GM12878 (cell line): Measurements from ENCODE around the gene TANC1. TPM values are rescaled to one million over a fixed set of nuclear protein-coding genes. Genes with fewer than 3 reads are reported as not detected.

Experiments
- ATAC-seq: fragments of 200-7000 bp; cut with Tn5 transposase; 3 replicates; pipeline ENCODE4 v1.9.1; 2020; ENCODE audit warnings: mild to moderate bottlenecking, moderate library complexity
- BruUV-seq: library from RNA; stranded (reverse); fragments of 400-500 nt; replicated peaks from 2 replicates; lab custom pipeline; 2021; lab: Mats Ljungman, UMichigan
- CTCF ChIA-PET: fragments of 300-600 bp; sonication (Branson Sonifier 250); formaldehyde crosslinking; extraction: SDS; loops from one replicate; lab custom pipeline; 2021; ENCODE audit warnings: inconsistent platforms; lab: Yijun Ruan, JAX
- POLR2A ChIA-PET: fragments of 350-600 bp; formaldehyde crosslinking; extraction: SDS; loops from one replicate; lab custom pipeline; 2021; ENCODE audit warnings: inconsistent platforms; lab: Charles Lee
- RAD21 ChIA-PET: fragments of 300-600 bp; sonication (Branson Sonifier 250); formaldehyde crosslinking; loops from one replicate; lab custom pipeline; 2023; ENCODE audit warnings: antibody characterized with exemption; ENCODE audit not compliant: unreplicated experiment; lab: Charles Lee
- SMC1A ChIA-PET: fragments of 300-600 bp; sonication (Branson Sonifier 250); formaldehyde crosslinking; loops from one replicate; lab custom pipeline; 2023; ENCODE audit not compliant: unreplicated experiment, uncharacterized antibody; lab: Charles Lee
- DNase-seq: peaks from one replicate; pipeline ENCODE4 v3.0.0-alpha.2; 2011; ENCODE audit warnings: low read depth, low spot score
- FAIRE-seq: peaks from 3 replicates; lab custom pipeline; 2011; peaks lifted over from hg19 to GRCh38; lab: Jason Lieb, UNC
- H2AFZ ChIP-seq: 2 replicates; pipeline ENCODE4 v1.6.0; 2011; ENCODE audit warnings: low read depth, low read length, control low read depth; ENCODE audit not compliant: control insufficient read depth
- H3K27ac ChIP-seq: 2 replicates; pipeline ENCODE4 v1.5.1; 2011; ENCODE audit warnings: control low read depth; ENCODE audit not compliant: control insufficient read depth, insufficient read depth
- H3K27me3 ChIP-seq, 2 experiments: replicated peaks in 1 of 2; 2 replicates each; pipeline versions ENCODE4 v1.6.0 to v1.6.1; 2011; ENCODE audit warnings: low read length in 1 of 2; ENCODE audit not compliant: control insufficient read depth in 2 of 2, insufficient read depth in 2 of 2
- H3K36me3 ChIP-seq, 2 experiments: 2 replicates each; pipeline ENCODE4 v1.5.1; 2011; ENCODE audit warnings: low read length in 1 of 2; ENCODE audit not compliant: control insufficient read depth in 2 of 2, insufficient read depth in 2 of 2
- H3K4me1 ChIP-seq: 2 replicates; pipeline ENCODE4 v1.6.1; 2011; ENCODE audit warnings: mild to moderate bottlenecking, low read length, moderate library complexity, mixed read lengths; ENCODE audit not compliant: control insufficient read depth, insufficient read depth
- H3K4me2 ChIP-seq: 2 replicates; pipeline ENCODE4 v1.6.0; 2011; ENCODE audit warnings: control low read depth; ENCODE audit not compliant: control insufficient read depth, insufficient read depth
- H3K4me3 ChIP-seq: fragments of 200-600 bp; sonication (generic); 2 replicates; pipeline ENCODE4 v1.5.1; 2016
- H3K79me2 ChIP-seq: 2 replicates; pipeline ENCODE4 v1.6.0; 2011; ENCODE audit warnings: low read length; ENCODE audit not compliant: control insufficient read depth, insufficient read depth
- H3K9ac ChIP-seq: 2 replicates; pipeline ENCODE4 v1.8.0; 2011; ENCODE audit warnings: low read length, control low read depth, mixed read lengths; ENCODE audit not compliant: control insufficient read depth, insufficient read depth
- H3K9me3 ChIP-seq: replicated peaks from 3 replicates; pipeline ENCODE4 v1.5.1; 2011; ENCODE audit warnings: mild to moderate bottlenecking, low read length; ENCODE audit not compliant: control insufficient read depth, insufficient read depth
- H4K20me1 ChIP-seq: 2 replicates; pipeline ENCODE4 v1.6.0; 2011; ENCODE audit not compliant: control insufficient read depth, insufficient read depth
- CHD2 ChIP-seq: IDR thresholded peaks from 2 replicates; pipeline ENCODE4 v1.6.1; 2011; ENCODE audit warnings: low read depth, low read length, improper control_type of control experiment, borderline replicate concordance
- EGR1 ChIP-seq, 2 experiments: IDR thresholded peaks; 1 replicate in 1 of 2; 2 replicates in 1 of 2; pipeline ENCODE4 v1.6.1; 2011 to 2012; ENCODE audit warnings: low read depth in 2 of 2, low read length in 2 of 2, borderline replicate concordance in 1 of 2, mild to moderate bottlenecking in 1 of 2, moderate library complexity in 1 of 2
- EZH2 ChIP-seq: IDR thresholded peaks from 2 replicates; pipeline ENCODE4 v1.6.1; 2012; ENCODE audit warnings: low read depth, mild to moderate bottlenecking, control low read depth, inconsistent platforms, low read length, borderline replicate concordance; ENCODE audit not compliant: control insufficient read depth
- KLF5 ChIP-seq: fragments of 450-650 bp; IDR thresholded peaks from 2 replicates; pipeline ENCODE4 v1.6.1; 2014; ENCODE audit warnings: mild to moderate bottlenecking; ENCODE audit not compliant: partially characterized antibody
- POLR2AphosphoS2 ChIP-seq: IDR thresholded peaks from 2 replicates; pipeline ENCODE4 v1.6.1; 2011; ENCODE audit warnings: low read depth, mild to moderate bottlenecking, low read length, improper control_type of control experiment, moderate library complexity
- SIX5 ChIP-seq: IDR thresholded peaks from 2 replicates; pipeline ENCODE4 v1.6.1; 2011; ENCODE audit warnings: mild to moderate bottlenecking, low read depth, low read length, moderate library complexity; ENCODE audit not compliant: severe bottlenecking
- WRNIP1 ChIP-seq: IDR thresholded peaks from 2 replicates; pipeline ENCODE4 v1.6.1; 2011; ENCODE audit warnings: low read depth, low read length, improper control_type of control experiment, borderline replicate concordance
- YBX1 ChIP-seq: fragments of 450-650 bp; IDR thresholded peaks from 2 replicates; pipeline ENCODE4 v1.6.1; 2016; ENCODE audit warnings: antibody characterized with exemption
- ZNF217 ChIP-seq: fragments of 450-650 bp; IDR thresholded peaks from 2 replicates; pipeline ENCODE4 v1.6.1; 2017; ENCODE audit warnings: antibody characterized with exemption, mild to moderate bottlenecking
- ZNF384 ChIP-seq: IDR thresholded peaks from 2 replicates; pipeline ENCODE4 v1.6.1; 2012; ENCODE audit warnings: low read depth, mild to moderate bottlenecking, low read length, improper control_type of control experiment, borderline replicate concordance
- WGBS: methylation state at CpG from one replicate; pipeline ENCODE4 v1.1.6; 2016; ENCODE audit warnings: low lambda C conversion rate; ENCODE audit not compliant: insufficient replicate concordance, insufficient coverage; ENCODE audit errors: missing lambda C conversion rate; 5-methylcytosine and 5-hydroxymethylcytosine counted together
- in situ Hi-C: fragments of 300-500 bp; cut with MboI; formaldehyde crosslinking; loops from 9 replicates; pipeline ENCODE4 v1.14.3; 2018; ENCODE audit warnings: mixed read lengths
- intact Hi-C: fragments of 100-400 bp; cut with micrococcal nuclease; formaldehyde crosslinking; loops from one replicate; pipeline ENCODE4 v1.14.2; 2022; ENCODE audit not compliant: unreplicated experiment
- polyA plus RNA-seq, 11 experiments: library from polyadenylated mRNA; depleted of rRNA in 4 of 11; unstranded in 6 of 11; stranded (reverse) in 5 of 11; fragments of >200 nt; fragmentation: Nextera tagmentation in 4 of 11; fragmentation: Illumina TruSeq in 1 of 11; extraction: Ambion mirVana in 4 of 11; extraction: Trizol in 1 of 11; gene quantifications; 1 replicate in 1 of 11; 2 replicates in 10 of 11; pipeline versions ENCODE4 v1.2.1 to v1.2.3, GENCODE V29; 2011 to 2016; ENCODE audit warnings: inconsistent platforms in 2 of 11, missing spikeins in 2 of 11, low read depth in 1 of 11
- total RNA-seq, 4 experiments: library from RNA; depleted of rRNA in 3 of 4; stranded (reverse); fragments of >200 nt in 3 of 4; fragmentation: Illumina TruSeq in 1 of 4; extraction: Trizol in 1 of 4; gene quantifications; 2 replicates each; pipeline versions ENCODE4 v1.2.1 to v1.2.3, GENCODE V29; 2013 to 2021
- TF ChIP-seq, protein P1 (sequence below): fragments of 450-650 bp; IDR thresholded peaks from 2 replicates; pipeline ENCODE4 v1.6.1; 2017; ENCODE audit warnings: borderline replicate concordance

TANC1 gene
- total and polyA plus RNA-seq, 10 of the 15 experiments (the other 5 are each of a cell fraction or from before 2014, with no cell fraction given) = 0.05 to 5.0 (median 0.34) TPM

DNA sequence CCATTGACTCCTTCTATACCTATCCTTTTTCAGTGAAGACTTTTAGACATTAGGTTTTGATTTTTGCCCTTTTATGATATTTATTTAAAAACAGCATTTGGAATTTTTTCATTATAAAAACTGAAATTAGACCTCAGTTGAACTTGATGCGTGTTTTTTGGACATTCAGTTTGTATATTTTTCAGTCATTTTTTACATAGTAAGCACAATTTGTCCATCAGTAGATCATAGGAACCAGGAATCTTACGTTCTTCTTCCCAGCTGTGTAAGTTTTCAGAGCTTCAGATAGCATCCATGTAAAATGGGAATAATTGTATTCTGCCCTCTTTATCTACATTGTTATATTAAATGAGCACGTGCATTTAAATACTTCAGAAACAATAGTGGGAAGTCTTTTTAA is 208.9 kb downstream of the TANC1 start:
- ChIA-PET RAD21 (no interaction called here), POLR2A (no interaction called here), SMC1A (no interaction called here), CTCF (no interaction called here)
- Histone ChIP-seq H3K36me3 (no peaks in the 10 kb centered on the region), H4K20me1 (no peaks in the 10 kb centered on the region; the same call in 1 of the 2 replicates), H3K4me3 (no peak overlapping the region), H3K79me2 (no peaks in the 10 kb centered on the region), H3K9ac (no peak overlapping the region), H3K9me3 (no peaks in the 10 kb centered on the region), H3K4me1 (no peaks in the 10 kb centered on the region), H3K27me3 (no peaks in the 10 kb centered on the region), H3K27ac (no peak overlapping the region), H2AFZ (no peak overlapping the region), H3K4me2 (no peak overlapping the region)
- WGBS = 54% methylated on average over 3 of the region's 3 CpGs
- intact Hi-C loops = no loop called here
- in situ Hi-C loops = no loop called here
- FAIRE-seq (no peak), ATAC-seq (no peak), DNase-seq (no peak)
- TF ChIP-seq EZH2 = no peak
- TF ChIP-seq CHD2 = no peak
- no peak for TF ChIP-seq WRNIP1
- no peak for TF ChIP-seq EGR1 (IDR thresholded peaks at IDR 0.05; ENCODE audit: borderline replicate concordance in 1 of 2, low read depth in 2 of 2, low read length in 2 of 2)
- no peak for TF ChIP-seq YBX1
- TF ChIP-seq ZNF384 = no peak
- TF ChIP-seq ZNF217 = no peak
- TF ChIP-seq, protein P1, sequence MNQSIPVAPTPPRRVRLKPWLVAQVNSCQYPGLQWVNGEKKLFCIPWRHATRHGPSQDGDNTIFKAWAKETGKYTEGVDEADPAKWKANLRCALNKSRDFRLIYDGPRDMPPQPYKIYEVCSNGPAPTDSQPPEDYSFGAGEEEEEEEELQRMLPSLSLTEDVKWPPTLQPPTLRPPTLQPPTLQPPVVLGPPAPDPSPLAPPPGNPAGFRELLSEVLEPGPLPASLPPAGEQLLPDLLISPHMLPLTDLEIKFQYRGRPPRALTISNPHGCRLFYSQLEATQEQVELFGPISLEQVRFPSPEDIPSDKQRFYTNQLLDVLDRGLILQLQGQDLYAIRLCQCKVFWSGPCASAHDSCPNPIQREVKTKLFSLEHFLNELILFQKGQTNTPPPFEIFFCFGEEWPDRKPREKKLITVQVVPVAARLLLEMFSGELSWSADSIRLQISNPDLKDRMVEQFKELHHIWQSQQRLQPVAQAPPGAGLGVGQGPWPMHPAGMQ = no peak
- no peak for TF ChIP-seq POLR2AphosphoS2
- TF ChIP-seq KLF5 = no peak
- TF ChIP-seq SIX5 = no peak
- BruUV-seq = no TSS peak
